Tibial artery (tissue), 4 donors: ENCODE measurements around the gene CASR.

Experiments used
- DNase-seq, 2 donors: peaks; one replicate each; pipeline ENCODE4 v3.0.0-alpha.2; 2019
- H3K27ac ChIP-seq, 2 donors: fragments of 200-600 bp; sonication (generic) in 1 of 2; 1 replicate in 1 of 2; 2 replicates in 1 of 2; pipeline ENCODE4 v1.5.1; 2018 to 2019; ENCODE audit warnings: mild to moderate bottlenecking in 1 of 2
- H3K27me3 ChIP-seq, 2 donors: fragments of 200-600 bp; sonication (generic) in 1 of 2; one replicate each; pipeline versions ENCODE4 v1.5.1 to v1.6.0; 2016 to 2019
- H3K36me3 ChIP-seq, 3 donors: fragments of 200-600 bp; sonication (generic) in 2 of 3; one replicate each; pipeline ENCODE4 v1.5.1; 2016 to 2019; ENCODE audit warnings: mild to moderate bottlenecking in 2 of 3
- H3K4me1 ChIP-seq, 4 donors: fragments of 200-600 bp; sonication (generic) in 2 of 4; 1 replicate in 3 of 4; 2 replicates in 1 of 4; pipeline ENCODE4 v1.5.1; 2016 to 2019
- H3K4me3 ChIP-seq, 2 donors: fragments of 200-600 bp; sonication (generic) in 1 of 2; 1 replicate in 1 of 2; 2 replicates in 1 of 2; pipeline ENCODE4 v1.5.1; 2018 to 2019; ENCODE audit warnings: mild to moderate bottlenecking in 2 of 2
- H3K9me3 ChIP-seq, 3 donors: fragments of 200-600 bp; sonication (generic) in 1 of 3; one replicate each; pipeline ENCODE4 v1.5.1; 2016 to 2019
- CTCF ChIP-seq, 2 experiments: fragments of 200-600 bp in 1 of 2; fragments of 450-650 bp in 1 of 2; IDR thresholded peaks; one replicate each; pipeline ENCODE4 v1.5.1; 2017 to 2019; ENCODE audit warnings: antibody characterized with exemption in 2 of 2, mild to moderate bottlenecking in 1 of 2, moderate library complexity in 1 of 2
- intact Hi-C: fragments of 100-400 bp; cut with DNase I; formaldehyde crosslinking; loops from one replicate; pipeline ENCODE4 v1.15.0; 2023; ENCODE audit warnings: low total_unique reads

CASR gene

GRCh38 chr3:122263058-122263457, 79.6 kb downstream of the CASR start:
- TF ChIP-seq CTCF (IDR thresholded peaks at IDR 0.05): no peak
- Histone ChIP-seq H3K36me3 (no peaks in the 10 kb centered on the region), H3K9me3 (no peaks in the 10 kb centered on the region), H3K4me3 (no peak overlapping the region), H3K27me3 (peaks cover 0 to 7% of the 10 kb centered on the region in 2 donors), H3K27ac (no peak overlapping the region), H3K4me1 (no peaks in the 10 kb centered on the region)
- no peak for DNase-seq
- intact Hi-C loops: no loop called here

- H3K4me1 ChIP-seq: no peaks in the 10 kb centered on the region
- intact Hi-C loops: no loop called here
- no peaks in the 10 kb centered on the region for H3K9me3 ChIP-seq
- H3K4me3 ChIP-seq: no peak overlapping the region
- no peak for TF ChIP-seq CTCF (IDR thresholded peaks at IDR 0.05)
- no peak overlapping the region for H3K27ac ChIP-seq
- peaks cover 0 to 7% of the 10 kb centered on the region in 2 donors for H3K27me3 ChIP-seq
- no peaks in the 10 kb centered on the region for H3K36me3 ChIP-seq
- DNase-seq: no peak
Observed at GRCh38 chr3:122263974-122264588, 80.6 kb downstream of the CASR start.

- no peaks in the 10 kb centered on the region for H3K9me3 ChIP-seq
- no peak for DNase-seq
- peaks cover 0 to 7% of the 10 kb centered on the region in 2 donors for H3K27me3 ChIP-seq
- TF ChIP-seq CTCF (IDR thresholded peaks at IDR 0.05): no peak
- intact Hi-C loops: no loop called here
- H3K4me1 ChIP-seq: no peaks in the 10 kb centered on the region
- H3K36me3 ChIP-seq: no peaks in the 10 kb centered on the region
- no peak overlapping the region for H3K27ac ChIP-seq
- no peak overlapping the region for H3K4me3 ChIP-seq
Observed at GRCh38 chr3:122265957-122266356, 82.5 kb downstream of the CASR start.

GRCh38 chr3:122268257-122269024, 85.0 kb downstream of the CASR start:
- H3K27ac ChIP-seq: no peak overlapping the region
- no peaks in the 10 kb centered on the region for H3K27me3 ChIP-seq
- no peak for DNase-seq
- TF ChIP-seq CTCF (IDR thresholded peaks at IDR 0.05): no peak
- no peaks in the 10 kb centered on the region for H3K36me3 ChIP-seq
- H3K4me3 ChIP-seq: no peak overlapping the region
- no peaks in the 10 kb centered on the region for H3K9me3 ChIP-seq
- intact Hi-C loops: no loop called here
- no peaks in the 10 kb centered on the region for H3K4me1 ChIP-seq

- intact Hi-C loops: no loop called here
- no peaks in the 10 kb centered on the region for H3K36me3 ChIP-seq
- H3K27me3 ChIP-seq: no peaks in the 10 kb centered on the region
- no peak overlapping the region for H3K27ac ChIP-seq
- no peak for DNase-seq
- no peaks in the 10 kb centered on the region for H3K9me3 ChIP-seq
- no peaks in the 10 kb centered on the region for H3K4me1 ChIP-seq
- TF ChIP-seq CTCF (IDR thresholded peaks at IDR 0.05): no peak
- H3K4me3 ChIP-seq: no peak overlapping the region
Observed at GRCh38 chr3:122269045-122269444, 85.6 kb downstream of the CASR start.
